PC-9 (cell line): ENCODE measurements around the gene AIFM1. TPM values are rescaled to one million over a fixed set of nuclear protein-coding genes. Genes with fewer than 3 reads are reported as not detected.

ENCODE experiments used
- BruUV-seq: library from RNA; stranded (reverse); fragments of 400-500 nt; replicated peaks from 2 replicates; lab custom pipeline; 2021; lab: Mats Ljungman, UMichigan
- CTCF ChIA-PET: fragments of 300-600 bp; sonication (Branson Sonifier 250); formaldehyde crosslinking; loops from one replicate; lab custom pipeline; 2022; ENCODE audit warnings: antibody characterized with exemption; lab: Charles Lee
- POLR2A ChIA-PET: fragments of 300-600 bp; sonication (Branson Sonifier 250); formaldehyde crosslinking; loops from one replicate; lab custom pipeline; 2022; ENCODE audit warnings: antibody characterized with exemption; ENCODE audit not compliant: unreplicated experiment; lab: Charles Lee
- DNase-seq, 2 experiments: peaks; one replicate each; pipeline versions ENCODE4 v3.0.0 to v3.0.0-alpha.2; 2015 to 2022; ENCODE audit warnings: mixed read lengths in 1 of 2
- H2AFZ ChIP-seq: fragments of 200-600 bp; sonication (generic); 2 replicates; pipeline ENCODE4 v1.8.1; 2017; ENCODE audit warnings: antibody characterized with exemption
- H3F3A ChIP-seq: fragments of 200-600 bp; sonication (generic); 2 replicates; pipeline ENCODE4 v1.8.1; 2017; ENCODE audit warnings: antibody characterized with exemption, mild to moderate bottlenecking, low read depth; ENCODE audit not compliant: insufficient read depth
- H3K27ac ChIP-seq: fragments of 200-600 bp; sonication (generic); 2 replicates; pipeline ENCODE4 v1.6.1; 2016; ENCODE audit warnings: mixed run types
- H3K27me3 ChIP-seq: fragments of 200-600 bp; sonication (generic); 2 replicates; pipeline ENCODE4 v1.6.1; 2016; ENCODE audit warnings: low read depth, mixed run types; ENCODE audit not compliant: insufficient read depth
- H3K36me3 ChIP-seq: fragments of 200-600 bp; sonication (generic); 2 replicates; pipeline ENCODE4 v1.6.1; 2016; ENCODE audit warnings: low read depth, mixed run types
- H3K4me1 ChIP-seq: fragments of 200-600 bp; sonication (generic); replicated peaks from 2 replicates; pipeline ENCODE4 v1.6.1; 2016; ENCODE audit warnings: mixed run types; ENCODE audit not compliant: insufficient read depth
- H3K4me2 ChIP-seq: fragments of 200-600 bp; sonication (generic); 2 replicates; pipeline ENCODE4 v1.6.1; 2017; ENCODE audit warnings: mixed run types
- H3K4me3 ChIP-seq: fragments of 200-600 bp; sonication (generic); 2 replicates; pipeline ENCODE4 v1.6.1; 2016; ENCODE audit warnings: mixed run types
- H3K79me2 ChIP-seq: fragments of 200-600 bp; sonication (generic); 2 replicates; pipeline ENCODE4 v1.6.1; 2017; ENCODE audit warnings: low read depth, mixed run types
- H3K9me2 ChIP-seq: fragments of 200-600 bp; sonication (generic); 2 replicates; pipeline ENCODE4 v1.8.1; 2017; ENCODE audit warnings: mild to moderate bottlenecking; ENCODE audit not compliant: insufficient read depth
- H3K9me3 ChIP-seq: fragments of 200-600 bp; sonication (generic); 2 replicates; pipeline ENCODE4 v1.8.1; 2016; ENCODE audit warnings: low read depth; ENCODE audit not compliant: insufficient read depth
- H4K20me1 ChIP-seq: fragments of 200-600 bp; sonication (generic); 2 replicates; pipeline ENCODE4 v1.8.1; 2017; ENCODE audit not compliant: insufficient read depth
- CTCF ChIP-seq: fragments of 200-600 bp; sonication (generic); conservative IDR thresholded peaks from 2 replicates; pipeline ENCODE4 v1.6.1; 2017; ENCODE audit warnings: mixed run types, antibody characterized with exemption, mild to moderate bottlenecking, moderate library complexity
- EZH2 ChIP-seq: fragments of 200-600 bp; sonication (generic); IDR thresholded peaks from 2 replicates; pipeline ENCODE4 v1.8.0; 2017; ENCODE audit warnings: antibody characterized with exemption, low read depth
- intact Hi-C: fragments of 100-400 bp; cut with micrococcal nuclease; formaldehyde crosslinking; loops from one replicate; pipeline ENCODE4 v1.10.0; 2022; ENCODE audit not compliant: unreplicated experiment
- total RNA-seq: library from RNA; stranded (reverse); gene quantifications from 2 replicates; pipeline ENCODE4 v1.2.3, GENCODE V29; 2021

The AIFM1 gene
- total RNA-seq, 1 experiment from 2014 or later: 83.3 TPM

GRCh38 chrX:130098210-130098552 is 67.5 kb downstream of the AIFM1 start:
- peaks cover 36% of the 10 kb centered on the region for H3F3A ChIP-seq
- TF ChIP-seq CTCF (no peak), EZH2 (no peak)
- H3K79me2 ChIP-seq: peaks cover 96% of the 10 kb centered on the region
- no peak for DNase-seq
- H3K4me1 ChIP-seq: peaks cover 69% of the 10 kb centered on the region
- CTCF ChIA-PET: interaction anchor here (0.6 kb wide), 1 partner anchor 38 kb away, joined by 6 read pairs; no protein-coding TSS in a partner anchor
- H3K9me2 ChIP-seq: no peaks in the 10 kb centered on the region
- H3K27me3 ChIP-seq: no peaks in the 10 kb centered on the region
- H3K4me3 ChIP-seq: peak overlapping the region; percentile 28; the same call in 1 of the 2 replicates
- H3K9me3 ChIP-seq: no peaks in the 10 kb centered on the region
- intact Hi-C loops: no loop called here
- H3K27ac ChIP-seq: peak overlapping the region; percentile 57
- POLR2A ChIA-PET: interaction anchor here (0.6 kb wide), 1 partner anchor 166 kb away, joined by 4 read pairs; no protein-coding TSS in a partner anchor
- H4K20me1 ChIP-seq: no peaks in the 10 kb centered on the region; the same call in none of the 2 replicates
- H3K36me3 ChIP-seq: no peaks in the 10 kb centered on the region
- H3K4me2 ChIP-seq: peak overlapping the region; percentile 57
- H2AFZ ChIP-seq: no peak overlapping the region
- BruUV-seq: no TSS peak

GRCh38 chrX:130097507-130098209 is 68.0 kb downstream of the AIFM1 start:
- ChIA-PET CTCF (interaction anchor here (0.6 to 0.8 kb wide), 2 partner anchors 24 to 37 kb away, joined by 6 to 14 read pairs; no protein-coding TSS in a partner anchor), POLR2A (interaction anchor here (0.6 kb wide), 1 partner anchor 55 kb away, joined by 7 read pairs; no protein-coding TSS in a partner anchor)
- BruUV-seq: no TSS peak
- H3K4me3 ChIP-seq: no peak overlapping the region; the same call in 1 of the 2 replicates
- peaks cover 74% of the 10 kb centered on the region for H3K4me1 ChIP-seq
- H3K27me3 ChIP-seq: no peaks in the 10 kb centered on the region
- peaks cover 41% of the 10 kb centered on the region for H3F3A ChIP-seq
- H3K79me2 ChIP-seq: peaks cover 96% of the 10 kb centered on the region
- peak overlapping the region; percentile 57 for H3K27ac ChIP-seq
- H3K36me3 ChIP-seq: no peaks in the 10 kb centered on the region
- H4K20me1 ChIP-seq: peaks cover 4% of the 10 kb centered on the region
- peak overlapping the region; percentile 57 for H3K4me2 ChIP-seq
- TF ChIP-seq EZH2 (no peak), CTCF (no peak)
- no peak overlapping the region for H2AFZ ChIP-seq
- DNase-seq: peak; percentile 74 to 84
- intact Hi-C loops: no loop called here
- H3K9me2 ChIP-seq: no peaks in the 10 kb centered on the region
- H3K9me3 ChIP-seq: no peaks in the 10 kb centered on the region

GRCh38 chrX:130095249-130096030 is 70.2 kb downstream of the AIFM1 start:
- Histone ChIP-seq H3K27ac (no peak overlapping the region), H4K20me1 (peaks cover 7% of the 10 kb centered on the region), H3K4me3 (no peak overlapping the region), H3F3A (peaks cover 42% of the 10 kb centered on the region), H3K9me2 (no peaks in the 10 kb centered on the region), H3K27me3 (no peaks in the 10 kb centered on the region), H3K79me2 (peaks cover 92% of the 10 kb centered on the region), H3K9me3 (no peaks in the 10 kb centered on the region), H3K36me3 (no peaks in the 10 kb centered on the region), H3K4me1 (peaks cover 77% of the 10 kb centered on the region), H3K4me2 (no peak overlapping the region), H2AFZ (no peak overlapping the region)
- no TSS peak for BruUV-seq
- ChIA-PET POLR2A (interaction anchor here (0.5 kb wide), 1 partner anchor 18 kb away, joined by 9 read pairs; no protein-coding TSS in a partner anchor), CTCF (no interaction called here)
- no peak for DNase-seq
- TF ChIP-seq EZH2: no peak
- TF ChIP-seq CTCF: no peak
- intact Hi-C loops: no loop called here
